ENCODE results near the gene PDCD4.

Gene PDCD4

GRCh38 chr10:110872145-110872983, 636 bp downstream of the PDCD4 start:
- peak; percentile 27 for TF ChIP-seq CTCF (conservative IDR thresholded peaks at IDR 0.05; ENCODE audit: low read depth, low read length)
- no peak for DNase-seq (ENCODE audit: low read depth)

GRCh38 chr10:110872984-110873923, 1.5 kb downstream of the PDCD4 start:
- no peak for DNase-seq (ENCODE audit: low read depth)
- no peak for TF ChIP-seq CTCF (conservative IDR thresholded peaks at IDR 0.05; ENCODE audit: low read depth, low read length)
- peak overlapping the region; percentile 76 for H3K4me3 ChIP-seq (ENCODE audit: low read length)

More at GRCh38 chr10:110872145-110872983, 636 bp downstream of the PDCD4 start:
- H3K4me3 ChIP-seq (ENCODE audit: low read length), result peak overlapping the region; percentile 76

- DNase-seq (ENCODE audit: low read depth), result no peak
- TF ChIP-seq CTCF (conservative IDR thresholded peaks at IDR 0.05; ENCODE audit: low read depth, low read length), result no peak
- H3K4me3 ChIP-seq (ENCODE audit: low read length), result peak overlapping the region; percentile 76
These were observed 2.2 kb downstream of the PDCD4 start for GRCh38 chr10:110873951-110874350.

- no peak for DNase-seq (ENCODE audit: low read depth)
- TF ChIP-seq CTCF (conservative IDR thresholded peaks at IDR 0.05; ENCODE audit: low read depth, low read length), result no peak
- H3K4me3 ChIP-seq (ENCODE audit: low read length), result no peak overlapping the region
These were observed 4.3 kb downstream of the PDCD4 start for GRCh38 chr10:110876000-110876399.

- no peak for TF ChIP-seq CTCF (conservative IDR thresholded peaks at IDR 0.05; ENCODE audit: low read depth, low read length)
- no peak for DNase-seq (ENCODE audit: low read depth)
- no peak overlapping the region for H3K4me3 ChIP-seq (ENCODE audit: low read length)
These were observed 5.1 kb downstream of the PDCD4 start for GRCh38 chr10:110876788-110877187.

- no peak overlapping the region for H3K4me3 ChIP-seq (ENCODE audit: low read length)
- DNase-seq (ENCODE audit: low read depth), result no peak
- TF ChIP-seq CTCF (conservative IDR thresholded peaks at IDR 0.05; ENCODE audit: low read depth, low read length), result no peak
These were observed 8.3 kb downstream of the PDCD4 start for GRCh38 chr10:110880012-110880411.

All from retinal pigment epithelial cell (primary cell).